HG03196 (cell line): ENCODE measurements around the gene PRPSAP2.
"Not testable (repeated sequence)": the region's sequence is repeated elsewhere in the genome, so short reads cannot be mapped to it uniquely, and the experiment has no call there.

Experiments used
- ATAC-seq: cut with Tn5 transposase; IDR thresholded peaks from one replicate; pipeline ENCODE4 v1.9.1; 2021; ENCODE audit not compliant: unreplicated experiment

PRPSAP2 gene

DNA sequence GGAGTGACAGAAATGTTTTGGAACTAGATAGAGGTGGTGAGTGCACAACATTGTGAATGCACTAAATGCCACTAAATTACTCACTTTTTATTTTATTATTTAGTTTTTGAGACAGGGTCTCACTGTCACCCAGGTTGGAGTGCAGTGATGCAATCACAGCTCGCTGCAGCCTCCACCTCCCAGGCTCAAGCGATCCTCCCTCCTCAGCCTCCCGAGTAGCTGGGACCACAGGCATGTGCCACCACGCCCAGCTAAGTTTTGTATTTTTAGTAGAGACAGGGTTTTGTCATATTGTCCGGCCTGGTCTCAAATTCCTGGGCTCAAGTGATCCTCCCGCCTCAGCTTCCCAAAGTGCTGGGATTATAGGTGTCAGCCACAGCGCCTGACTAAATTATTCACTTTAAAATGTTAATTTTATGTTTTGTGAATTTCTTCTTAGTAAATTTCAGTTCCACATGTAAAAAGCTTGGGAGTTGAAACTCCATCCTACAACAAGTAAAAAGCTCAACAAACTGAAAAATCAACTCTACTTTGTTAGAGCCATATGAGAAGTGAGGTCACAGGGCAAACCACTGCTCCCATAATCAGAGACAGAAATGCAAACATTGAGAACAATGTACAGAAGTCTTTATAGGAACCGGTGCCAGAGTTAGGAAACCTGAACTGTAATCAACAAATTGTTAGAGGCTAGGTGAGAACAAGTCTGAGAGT, 80.2 kb downstream of the PRPSAP2 start:
- no peak for ATAC-seq

DNA sequence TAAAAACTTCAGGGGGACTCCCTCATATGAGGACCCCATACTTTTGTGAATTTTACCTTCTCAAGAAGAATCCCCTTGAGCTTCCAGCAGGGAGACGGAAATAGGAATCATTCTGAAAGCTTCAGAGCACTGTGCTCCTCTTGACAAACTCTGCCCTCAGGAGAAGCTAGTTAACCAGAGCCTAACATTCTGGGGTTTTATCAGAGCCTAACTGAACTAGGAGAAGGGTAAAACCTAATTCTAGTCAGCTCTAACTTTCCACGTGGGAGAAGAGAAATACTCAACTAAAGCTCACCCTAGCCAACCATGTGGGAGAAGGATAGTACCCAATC, 80.7 kb downstream of the PRPSAP2 start:
- no peak for ATAC-seq

DNA sequence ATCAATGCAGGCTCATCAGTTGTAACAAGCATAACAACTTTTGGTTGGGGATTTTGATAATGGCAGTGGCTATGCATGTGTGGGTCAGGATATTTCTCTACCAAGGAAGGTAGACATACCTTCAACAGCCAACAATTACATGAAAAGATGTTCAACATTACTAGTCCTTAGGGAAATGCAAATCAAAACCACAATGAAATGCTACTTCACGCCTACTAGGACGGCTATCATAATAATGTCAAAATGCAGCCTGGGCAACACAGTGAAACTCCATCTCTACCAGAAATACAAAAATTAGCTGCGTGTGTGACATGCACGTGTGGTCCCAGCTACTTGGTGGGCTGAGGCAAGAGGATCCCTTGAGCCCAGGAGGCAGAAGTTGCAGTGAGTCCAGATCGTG, 86.7 kb downstream of the PRPSAP2 start:
- no peak for ATAC-seq

DNA sequence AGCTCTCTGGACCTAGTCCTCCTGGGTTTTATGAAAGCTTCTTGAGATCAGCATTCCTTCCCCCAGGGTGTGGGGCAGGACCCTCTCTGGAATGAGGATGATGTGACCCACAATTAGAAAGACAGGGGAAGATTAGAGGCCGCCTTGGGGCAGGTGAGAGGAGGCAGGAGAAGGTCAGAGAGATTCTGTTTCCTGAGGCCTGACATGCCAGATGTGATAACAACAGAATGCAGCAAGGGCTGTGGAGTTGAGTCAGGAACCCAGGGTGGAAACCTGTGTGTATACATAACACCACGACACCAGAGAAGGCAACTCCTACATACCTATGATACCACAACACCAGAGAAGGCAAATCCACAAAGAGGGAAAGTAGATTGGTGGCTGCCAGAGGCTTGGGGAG, 88.6 kb downstream of the PRPSAP2 start:
- no peak for ATAC-seq

DNA sequence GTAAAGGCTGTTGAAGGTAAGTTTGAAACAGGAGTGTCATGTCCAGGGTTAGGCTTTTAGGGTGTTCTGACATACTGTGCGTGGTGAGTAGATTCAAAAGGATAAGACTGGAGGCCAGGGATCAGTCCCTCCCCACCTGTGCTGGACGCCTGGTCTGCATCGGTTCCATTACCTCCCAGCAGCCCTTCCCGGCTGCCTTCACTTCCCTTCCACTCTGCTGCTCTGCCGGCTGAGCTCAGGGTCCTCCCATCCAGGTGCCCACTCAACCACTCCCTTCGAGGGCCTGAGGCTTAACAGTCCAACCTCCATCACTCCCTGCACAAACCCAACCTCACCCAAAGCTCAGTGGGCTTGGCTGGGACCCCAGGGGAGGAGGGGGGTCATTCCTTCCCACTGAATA, 89.9 kb downstream of the PRPSAP2 start:
- no peak for ATAC-seq

DNA sequence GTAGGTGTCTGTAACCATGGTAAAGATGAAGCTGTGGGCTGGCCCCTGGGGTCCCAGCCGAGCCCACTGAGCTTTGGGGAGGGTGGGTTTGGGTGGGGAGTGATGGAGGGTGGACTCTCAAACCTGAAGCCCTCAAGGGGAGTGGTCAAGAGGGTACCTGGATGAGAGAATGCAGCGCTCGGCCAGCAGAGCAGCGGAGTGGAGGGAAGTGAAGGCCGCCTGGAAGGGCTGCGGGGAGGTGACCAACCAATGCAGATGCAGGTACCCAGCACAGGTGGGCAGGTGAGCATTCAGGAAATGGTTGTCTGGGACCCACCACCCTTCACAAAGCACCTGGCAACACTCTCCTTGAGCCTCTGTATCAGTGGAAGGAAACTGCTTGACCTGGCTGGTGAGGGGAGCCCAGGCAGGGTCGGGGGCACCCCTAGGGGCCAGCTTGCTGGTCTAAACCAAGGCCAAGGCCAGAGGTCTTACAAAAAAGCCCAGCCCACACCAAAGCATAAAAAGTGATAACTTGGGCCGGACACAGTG, 90.6 kb downstream of the PRPSAP2 start:
- no peak for ATAC-seq

DNA sequence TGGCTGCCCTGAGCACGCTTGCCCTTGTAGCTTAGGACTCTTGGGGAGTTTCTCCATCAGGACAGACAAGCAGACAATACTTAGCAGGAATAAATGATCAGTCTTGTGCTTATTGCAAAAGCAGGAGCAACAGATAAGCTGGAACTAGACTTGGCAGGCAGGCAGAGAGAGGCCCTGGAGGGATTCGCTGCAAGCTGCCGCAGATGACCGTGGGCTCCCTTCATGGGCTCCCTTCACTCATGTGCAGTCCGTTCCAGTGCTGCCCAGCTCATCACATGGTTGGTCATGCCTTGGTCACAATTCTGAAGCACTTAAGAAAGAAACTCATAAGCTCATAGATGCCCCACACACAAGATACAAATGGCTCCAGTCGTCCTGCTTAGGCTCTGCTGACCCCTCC, 91.6 kb downstream of the PRPSAP2 start:
- ATAC-seq, result no peak

DNA sequence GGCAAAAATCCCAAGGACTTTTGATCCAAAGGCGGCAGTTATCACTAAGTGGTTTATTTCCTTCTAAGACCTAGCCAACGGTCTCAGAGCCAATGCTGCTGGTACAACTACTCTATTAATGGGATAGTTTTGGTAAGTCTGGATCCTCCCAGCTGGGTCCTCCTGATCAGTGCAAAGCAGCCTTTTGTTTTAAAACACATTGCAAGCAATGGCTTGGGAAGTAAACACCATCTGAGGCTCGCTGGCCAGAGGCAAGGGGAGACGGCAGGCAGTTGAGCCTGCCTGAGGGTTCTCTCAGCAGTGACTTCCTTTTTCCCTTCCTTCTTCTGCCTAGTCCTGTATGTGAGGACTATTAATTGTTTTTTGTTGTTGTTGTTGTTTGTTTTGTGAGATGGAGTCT, 92.4 kb downstream of the PRPSAP2 start:
- ATAC-seq, result no peak

DNA sequence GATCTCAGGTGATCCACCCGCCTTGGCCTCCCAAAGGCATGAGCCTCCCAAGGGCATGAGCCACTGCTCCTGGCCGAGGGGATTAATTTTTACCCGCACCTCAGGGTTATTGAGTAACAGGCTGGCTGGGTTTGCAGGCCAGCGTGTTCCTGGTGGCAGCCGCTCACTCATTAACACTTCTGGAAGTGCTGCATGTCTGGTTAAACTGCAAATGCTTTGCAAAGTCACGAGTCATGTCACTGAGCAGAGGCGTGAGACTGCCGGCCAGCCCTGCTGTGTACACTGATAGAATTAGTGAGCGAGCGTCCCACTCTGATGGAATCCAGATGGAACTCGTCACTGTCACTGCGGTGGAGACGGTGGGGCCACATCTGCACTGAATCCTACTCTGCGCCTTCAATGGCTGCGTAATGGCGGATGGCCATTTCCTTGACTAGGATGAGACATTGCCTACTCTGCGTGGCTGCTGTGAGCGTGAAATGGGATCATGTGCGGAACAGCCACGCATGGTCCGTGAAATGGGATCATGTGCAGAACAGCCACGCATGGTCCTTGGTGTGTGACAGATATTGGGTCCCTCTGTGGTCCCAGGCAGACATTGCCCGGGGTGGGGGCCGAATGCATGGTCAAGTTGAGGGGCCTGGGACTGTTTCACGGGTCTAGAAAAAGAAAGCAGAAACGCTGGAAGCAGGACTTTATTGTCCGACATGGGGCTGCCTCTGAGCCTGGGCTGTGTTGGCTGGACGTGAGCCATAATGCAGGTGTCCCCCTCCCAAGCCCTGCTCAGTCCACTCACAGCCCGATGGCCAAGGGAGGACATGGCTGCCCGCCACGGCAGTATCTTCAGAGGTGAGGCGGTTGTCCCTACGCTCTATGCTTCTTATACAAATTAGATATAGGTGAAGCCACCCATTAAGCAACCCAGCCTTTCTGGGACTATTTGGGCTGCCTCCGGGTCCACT, 93.3 kb downstream of the PRPSAP2 start:
- no peak for ATAC-seq

DNA sequence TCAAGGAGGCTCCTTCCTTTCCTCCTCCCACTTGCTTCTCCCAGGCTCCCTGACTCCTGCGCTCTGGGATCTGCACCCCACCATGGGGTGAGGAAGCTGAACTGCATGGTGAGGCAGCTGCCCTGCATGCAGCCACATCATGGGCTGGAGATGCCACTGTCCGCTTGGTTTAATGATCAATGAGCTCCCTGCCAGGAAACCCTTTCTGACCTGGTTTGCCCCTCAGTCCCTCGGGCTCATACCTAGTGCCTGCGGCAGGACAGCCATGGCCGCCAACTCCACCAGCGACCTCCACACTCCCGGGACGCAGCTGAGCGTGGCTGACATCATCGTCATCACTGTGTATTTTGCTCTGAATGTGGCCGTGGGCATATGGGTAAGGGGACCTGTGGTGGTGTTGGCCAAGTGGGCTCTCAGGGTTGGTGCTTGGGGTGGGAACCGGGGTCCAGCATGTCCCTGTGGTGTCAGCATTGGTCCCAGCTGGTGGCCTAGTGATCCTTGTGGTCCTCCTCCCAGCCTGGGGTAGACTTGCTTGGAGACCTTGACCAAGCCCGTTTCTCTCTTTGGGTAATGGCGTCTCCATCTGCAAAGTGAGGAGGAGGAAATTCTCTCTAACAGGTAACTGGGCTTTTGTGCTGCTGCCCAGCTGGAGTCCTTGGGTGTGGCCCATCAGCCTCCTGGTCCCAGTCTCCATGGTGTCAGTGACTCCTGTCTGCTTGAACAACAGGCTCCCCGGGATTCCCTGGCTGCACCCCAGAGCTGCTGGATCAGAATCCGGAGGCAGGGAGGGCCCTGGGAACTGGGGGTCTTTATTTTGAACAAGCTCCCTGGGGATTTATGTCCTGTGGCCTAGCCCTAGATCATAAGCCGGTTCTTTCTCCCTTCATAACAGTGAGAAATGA, 94.3 kb downstream of the PRPSAP2 start, which contains the start of gene SLC5A10:
SLC5A10 (plus strand) TSS at position 225 of the 902 bp plus-strand sequence; CDS start at position 266, 41 bp downstream.
- ATAC-seq, result no peak

DNA sequence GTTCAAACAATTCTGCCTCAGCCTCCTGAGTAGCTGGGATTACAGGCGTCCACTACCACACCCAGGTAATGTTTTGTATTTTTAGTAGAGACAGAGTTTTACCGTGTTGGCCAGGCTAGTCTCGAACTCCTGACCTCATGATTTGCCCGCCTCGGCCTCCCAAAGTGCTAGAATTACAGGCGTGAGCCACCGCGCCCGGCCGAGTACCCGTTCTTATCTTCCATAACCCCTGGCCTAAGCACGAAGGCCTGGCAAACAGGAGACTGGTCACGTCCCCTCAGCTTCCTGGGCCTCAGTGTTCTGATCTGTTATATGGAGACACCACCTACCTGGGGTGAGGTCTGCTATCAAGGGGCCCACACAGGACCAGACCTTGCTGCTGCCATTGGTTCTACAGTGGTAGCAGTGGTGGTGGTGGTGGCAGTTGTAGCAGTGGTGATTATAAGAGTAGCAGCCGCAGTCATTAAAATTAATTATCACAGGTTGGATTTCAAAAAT, 95.3 kb downstream of the PRPSAP2 start:
- ATAC-seq, result no peak

DNA sequence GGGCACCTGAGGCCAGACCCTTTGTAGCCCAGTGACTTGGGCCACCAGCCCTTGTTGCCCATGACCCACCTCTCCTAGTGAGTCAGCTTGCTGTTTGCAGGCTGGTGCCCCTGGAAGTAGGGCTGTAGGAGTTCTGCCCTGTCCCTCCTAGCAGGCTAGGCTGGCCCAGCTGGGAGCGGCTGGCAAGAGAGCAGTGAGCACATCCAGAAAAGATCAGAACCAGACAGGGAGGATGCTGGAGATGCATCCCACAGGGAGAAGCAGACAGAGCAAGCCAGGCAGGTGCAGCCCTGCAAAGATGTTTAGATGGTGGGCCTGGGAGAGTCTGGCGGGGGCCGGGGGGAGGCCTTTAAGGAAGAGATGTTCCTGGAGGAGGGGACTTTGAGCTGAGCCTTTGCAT, 96.4 kb downstream of the PRPSAP2 start:
- ATAC-seq, result no peak

DNA sequence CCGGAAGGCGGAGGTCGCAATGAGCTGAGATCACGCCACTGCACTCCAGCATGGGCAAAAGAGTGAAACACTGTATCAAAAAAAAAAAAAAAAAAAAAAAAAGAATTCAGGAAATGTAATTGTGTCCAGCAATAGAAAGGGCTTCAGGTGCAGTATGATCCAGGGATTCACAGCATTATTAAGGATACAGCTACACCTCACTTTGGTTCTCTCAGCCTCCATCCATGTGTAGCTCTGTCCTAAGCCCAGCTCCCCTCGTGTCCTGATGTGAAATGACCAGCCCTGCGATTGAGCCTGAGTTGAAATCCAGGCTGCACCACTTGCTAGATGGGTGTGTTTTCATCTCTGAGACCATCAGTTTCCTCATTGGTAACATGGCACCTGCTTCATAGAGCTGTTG, 97.1 kb downstream of the PRPSAP2 start:
- ATAC-seq, result no peak

DNA sequence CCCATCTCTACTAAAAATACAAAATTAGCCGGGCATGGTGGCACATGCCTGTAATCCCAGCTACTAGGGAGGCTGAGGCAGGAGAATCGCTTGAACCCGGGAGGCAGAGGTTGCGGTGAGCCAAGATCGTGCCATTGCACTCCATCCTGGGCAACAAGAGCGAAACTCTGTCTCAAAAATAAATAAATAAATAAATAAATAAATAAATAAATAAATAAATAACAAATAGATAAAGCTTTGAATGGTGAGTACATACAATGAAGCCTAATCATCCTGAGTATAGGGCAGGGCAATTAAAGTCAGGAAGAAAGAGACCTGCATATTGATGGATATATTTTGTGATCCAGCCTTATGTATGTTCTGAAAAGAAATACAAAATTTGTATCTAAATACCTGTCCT, 98.1 kb downstream of the PRPSAP2 start:
- ATAC-seq, result not testable (repeated sequence)

DNA sequence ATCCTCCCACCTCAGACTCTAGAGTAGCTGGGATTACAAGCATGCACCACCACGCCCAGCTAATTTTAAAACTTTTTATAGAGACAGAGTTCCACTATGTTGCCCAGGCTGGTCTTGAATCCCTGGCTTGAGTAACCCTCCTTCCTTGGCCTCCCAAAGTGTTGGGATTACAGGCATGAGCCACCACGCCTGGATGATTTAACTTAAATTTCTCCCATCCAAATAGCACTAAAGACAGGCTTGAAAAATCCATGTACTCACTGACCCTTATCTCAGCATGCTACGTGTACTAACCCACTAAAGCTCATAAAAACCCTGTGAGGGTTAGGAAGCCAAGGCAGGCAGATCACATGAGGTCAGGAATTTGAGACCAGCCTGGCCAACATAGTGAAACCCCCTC, 98.7 kb downstream of the PRPSAP2 start:
- no peak for ATAC-seq

DNA sequence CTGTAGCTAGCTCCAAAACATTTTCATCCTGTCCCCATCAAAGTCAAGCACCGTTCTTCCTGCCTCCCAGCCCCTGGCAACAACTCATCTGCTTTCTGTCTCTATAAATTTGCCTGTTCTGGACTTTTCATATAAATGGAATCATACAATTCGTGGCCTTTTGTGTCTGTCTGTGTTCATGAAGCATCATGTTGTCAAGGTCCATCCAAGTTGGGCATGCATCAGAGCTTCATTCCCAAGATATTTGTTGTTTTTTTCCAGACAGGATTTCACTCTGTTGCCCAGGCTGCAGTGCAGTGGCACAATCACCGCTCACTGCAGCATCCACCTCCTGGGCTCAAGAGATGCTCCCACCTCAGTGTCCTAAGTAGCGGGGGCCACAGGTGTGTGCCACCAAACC, 99.9 kb downstream of the PRPSAP2 start:
- ATAC-seq, result no peak

DNA sequence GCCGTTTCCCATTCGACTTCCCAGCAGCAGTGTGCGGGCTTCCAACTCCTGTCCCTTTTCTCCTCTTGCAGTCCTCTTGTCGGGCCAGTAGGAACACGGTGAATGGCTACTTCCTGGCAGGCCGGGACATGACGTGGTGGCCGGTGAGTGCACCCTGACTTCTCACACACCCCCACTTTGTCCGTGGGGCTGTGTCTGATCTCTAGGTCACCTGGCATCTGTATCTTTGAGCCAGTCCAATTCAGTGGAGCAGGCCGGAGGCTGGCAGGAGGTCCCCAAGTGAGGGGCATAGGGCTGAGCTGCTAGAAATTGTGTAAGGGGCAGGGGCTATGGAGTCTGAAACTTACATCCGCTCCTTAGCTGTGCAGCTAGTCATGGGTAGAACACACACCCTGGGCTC, 100.7 kb downstream of the PRPSAP2 start:
- ATAC-seq, result no peak

DNA sequence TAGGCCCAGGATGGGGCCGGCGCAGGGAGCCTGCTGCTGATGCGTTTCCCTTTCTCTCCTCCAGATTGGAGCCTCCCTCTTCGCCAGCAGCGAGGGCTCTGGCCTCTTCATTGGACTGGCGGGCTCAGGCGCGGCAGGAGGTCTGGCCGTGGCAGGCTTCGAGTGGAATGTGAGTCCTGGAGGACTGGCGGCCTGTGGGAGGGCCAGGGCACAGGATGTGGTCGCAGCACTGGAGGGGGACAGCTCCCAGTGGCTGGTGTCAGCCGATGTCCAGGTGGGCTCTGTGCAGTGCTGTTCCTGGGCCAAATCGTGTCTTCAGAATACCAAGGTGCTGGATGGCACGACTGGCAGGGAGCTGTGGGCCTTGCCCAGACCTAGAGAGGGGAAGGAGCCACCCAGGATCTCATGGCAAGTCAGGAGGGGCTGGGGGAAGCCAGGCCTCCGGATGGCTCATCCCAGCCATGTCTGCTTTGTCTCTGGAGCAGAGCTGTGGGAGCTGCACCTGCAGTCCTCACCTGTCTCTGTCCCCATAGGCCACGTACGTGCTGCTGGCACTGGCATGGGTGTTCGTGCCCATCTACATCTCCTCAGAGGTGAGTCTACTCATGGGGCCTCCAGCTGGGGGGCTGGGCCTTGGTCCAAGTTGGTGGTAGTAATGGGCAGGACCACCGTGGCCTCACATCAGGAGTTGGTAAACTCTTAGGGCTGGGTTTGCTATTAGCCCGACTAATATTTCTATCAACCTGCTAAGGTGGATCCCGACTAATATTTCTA, 101.3 kb downstream of the PRPSAP2 start:
- no peak for ATAC-seq

DNA sequence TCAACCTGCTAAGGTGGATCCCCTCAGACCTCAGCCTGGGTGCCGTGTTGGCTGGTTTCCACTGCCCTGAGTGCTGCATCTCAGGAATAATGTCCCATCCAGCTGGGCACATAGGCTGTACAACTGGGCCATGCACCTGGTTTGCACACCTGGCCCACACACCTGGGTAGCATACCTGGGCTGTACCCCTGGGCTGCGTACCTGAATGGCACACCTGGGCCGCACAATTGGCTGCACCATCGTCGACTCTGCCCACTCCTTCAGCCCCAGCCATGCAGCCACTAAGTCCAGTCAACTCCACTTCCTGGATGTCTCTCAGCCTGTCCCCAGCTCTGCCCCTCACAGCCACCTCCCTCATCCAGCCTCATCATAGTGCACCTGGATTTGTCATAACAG, 101.9 kb downstream of the PRPSAP2 start:
- no peak for ATAC-seq

DNA sequence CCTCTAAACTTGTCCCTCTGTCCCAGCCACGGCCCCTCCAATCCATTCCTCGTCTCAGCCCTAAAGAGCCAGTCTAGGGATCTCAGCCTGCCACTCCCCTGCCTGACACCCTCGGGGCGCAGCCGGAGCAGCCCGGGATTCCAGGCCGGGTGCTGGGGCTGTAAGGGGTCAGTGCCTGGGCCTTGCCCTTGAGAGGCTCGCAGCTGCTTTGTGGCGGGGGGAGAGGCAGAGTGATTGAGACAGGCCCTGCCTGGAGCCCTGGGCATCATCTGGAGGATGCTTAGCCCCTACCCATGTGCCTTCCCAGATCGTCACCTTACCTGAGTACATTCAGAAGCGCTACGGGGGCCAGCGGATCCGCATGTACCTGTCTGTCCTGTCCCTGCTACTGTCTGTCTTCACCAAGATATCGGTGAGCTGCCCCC, 102.3 kb downstream of the PRPSAP2 start:
- no peak for ATAC-seq
